Activated CD8-positive, alpha-beta T cell treated with anti-CD3 and anti-CD28 coated beads, Interleukin-2, amount 10 ng/mL, durations not matched to agents 7 days and 5 days (primary cell): ENCODE results near the gene AP1B1. TPM values are rescaled to one million over a fixed set of nuclear protein-coding genes. Genes with fewer than 3 reads are reported as not detected.
"Not testable (repeated sequence)": the region's sequence is repeated elsewhere in the genome, so short reads cannot be mapped to it uniquely, and the experiment has no call there.

Experiments
- ATAC-seq: fragments of 150-1000 bp; cut with Tn5 transposase; one replicate; pipeline ENCODE4 v1.10.0; 2021; ENCODE audit warnings: moderate library complexity
- CTCF ChIA-PET: fragments of 350-600 bp; sonication (Branson Sonifier 250); formaldehyde crosslinking; loops from one replicate; lab custom pipeline; 2021; ENCODE audit warnings: antibody characterized with exemption; lab: Charles Lee
- POLR2A ChIA-PET: fragments of 350-600 bp; sonication (Branson Sonifier 250); formaldehyde crosslinking; loops from one replicate; lab custom pipeline; 2021; ENCODE audit warnings: antibody characterized with exemption; lab: Charles Lee
- DNase-seq: peaks from one replicate; pipeline ENCODE4 v3.0.0-alpha.2; 2020
- H3K27ac Mint-ChIP-seq: one replicate; pipeline ENCODE4 v1.8.0; 2021; ENCODE audit warnings: mild to moderate bottlenecking, mixed read lengths
- H3K27me3 Mint-ChIP-seq: one replicate; pipeline ENCODE4 v1.8.0; 2021; ENCODE audit warnings: low read depth, mixed read lengths
- H3K36me3 Mint-ChIP-seq: one replicate; pipeline ENCODE4 v1.8.0; 2021; ENCODE audit warnings: low read depth, mixed read lengths
- H3K4me1 Mint-ChIP-seq: one replicate; pipeline ENCODE4 v1.8.0; 2021; ENCODE audit warnings: low read depth, mixed read lengths
- H3K4me3 Mint-ChIP-seq: one replicate; pipeline ENCODE4 v1.8.0; 2021; ENCODE audit warnings: mild to moderate bottlenecking, mixed read lengths
- H3K9me3 Mint-ChIP-seq: one replicate; pipeline ENCODE4 v1.8.0; 2022; ENCODE audit warnings: mixed read lengths; ENCODE audit not compliant: insufficient read depth
- total RNA-seq, 2 experiments: library from RNA; stranded (reverse); gene quantifications; one replicate each; pipeline ENCODE4 v1.2.3, GENCODE V29; 2021

Gene AP1B1
- total RNA-seq, 2 experiments from 2014 or later = 77.7 to 84.7 TPM

DNA sequence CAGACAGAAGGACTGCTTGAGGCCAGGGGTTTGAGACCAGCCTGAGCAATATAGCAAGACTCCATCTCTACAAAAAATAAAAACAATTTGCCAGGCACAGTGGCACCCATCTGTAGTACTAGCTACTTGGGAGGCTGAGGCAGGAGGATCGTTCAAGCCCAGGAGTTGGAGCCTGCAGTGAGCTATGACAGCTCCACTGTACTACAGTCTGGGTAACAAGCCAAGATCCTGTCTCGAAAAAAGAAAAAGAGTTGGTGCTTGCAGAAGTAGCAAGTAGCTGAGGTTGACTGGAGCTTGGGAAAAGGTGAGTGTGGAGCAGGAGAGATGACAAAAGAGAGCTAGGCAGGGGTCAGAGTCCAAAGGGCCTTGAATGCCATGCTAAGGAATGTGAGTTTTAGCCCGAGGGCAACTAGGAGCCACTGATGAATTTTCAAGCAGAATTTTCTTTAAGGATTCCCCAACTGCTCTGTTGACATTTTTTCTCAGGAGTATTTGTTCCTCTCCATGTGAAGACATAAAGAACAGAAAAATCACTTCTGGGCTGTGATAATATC, 3.1 kb downstream of the AP1B1 start:
- Mint-ChIP-seq H3K4me1 (peaks cover 55% of the 10 kb centered on the region), H3K27me3 (no peaks in the 10 kb centered on the region), H3K27ac (peak overlapping the region; percentile 13), H3K9me3 (no peaks in the 10 kb centered on the region), H3K4me3 (no peak overlapping the region), H3K36me3 (peaks cover 23% of the 10 kb centered on the region)
- ChIA-PET CTCF (interaction anchor here (1.3 to 3.9 kb wide), 3 partner anchors 10 to 27 kb away, joined by 3 to 18 read pairs (median 7); no protein-coding TSS in a partner anchor), POLR2A (no interaction called here)
- ATAC-seq = no peak
- no peak for DNase-seq

GRCh38 chr22:29383740-29384139, 4.6 kb downstream of the AP1B1 start:
- Mint-ChIP-seq H3K27ac (no peak overlapping the region), H3K27me3 (no peaks in the 10 kb centered on the region), H3K4me1 (peaks cover 59% of the 10 kb centered on the region), H3K36me3 (peaks cover 26% of the 10 kb centered on the region), H3K4me3 (no peak overlapping the region), H3K9me3 (no peaks in the 10 kb centered on the region)
- ChIA-PET POLR2A (no interaction called here), CTCF (interaction anchor here (3.9 kb wide), 1 partner anchor 9 kb away, joined by 18 read pairs; no protein-coding TSS in a partner anchor)
- ATAC-seq (no peak), DNase-seq (no peak)

DNA sequence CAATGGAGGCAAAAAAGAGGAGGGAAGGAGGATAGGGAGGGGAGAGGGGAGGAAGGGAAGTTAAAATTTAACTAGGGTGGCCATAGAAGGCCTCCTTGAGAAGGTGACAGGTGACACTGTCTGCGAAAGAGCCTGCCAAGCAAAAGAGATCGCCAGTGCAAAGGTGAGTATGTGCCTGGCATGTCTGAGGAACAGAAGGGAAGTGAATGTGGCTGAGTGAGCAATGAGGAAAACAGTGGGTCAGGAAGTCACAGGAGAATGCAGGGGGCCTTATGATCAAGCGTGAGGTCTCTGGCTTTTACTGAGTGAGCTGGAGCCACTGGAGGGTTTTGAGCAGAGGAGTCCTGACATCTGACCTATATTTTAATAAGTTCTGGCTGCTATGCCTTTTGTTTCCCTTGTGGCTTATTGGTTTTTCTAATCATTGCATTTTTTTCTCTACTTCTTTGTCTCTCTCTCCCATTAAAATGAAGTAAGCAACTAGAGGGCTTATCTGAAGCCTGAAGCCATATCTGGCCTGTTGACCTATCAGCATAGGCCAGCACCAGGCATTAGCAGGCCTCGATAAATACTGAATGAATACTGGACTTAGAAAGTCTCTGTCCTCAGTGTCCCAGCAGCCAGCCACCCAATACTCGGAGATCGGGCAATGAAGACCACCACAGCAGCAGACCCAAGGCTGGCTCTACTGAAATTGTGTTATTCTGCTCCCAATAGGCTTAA, 5.6 kb downstream of the AP1B1 start:
- Mint-ChIP-seq H3K36me3 (peaks cover 25% of the 10 kb centered on the region), H3K4me3 (no peak overlapping the region), H3K27me3 (no peaks in the 10 kb centered on the region), H3K9me3 (no peaks in the 10 kb centered on the region), H3K4me1 (peaks cover 57% of the 10 kb centered on the region), H3K27ac (no peak overlapping the region)
- CTCF ChIA-PET = interaction anchor here (3.9 kb wide), 1 partner anchor 8 kb away, joined by 18 read pairs; no protein-coding TSS in a partner anchor
- POLR2A ChIA-PET = no interaction called here
- ATAC-seq (no peak), DNase-seq (no peak)

DNA sequence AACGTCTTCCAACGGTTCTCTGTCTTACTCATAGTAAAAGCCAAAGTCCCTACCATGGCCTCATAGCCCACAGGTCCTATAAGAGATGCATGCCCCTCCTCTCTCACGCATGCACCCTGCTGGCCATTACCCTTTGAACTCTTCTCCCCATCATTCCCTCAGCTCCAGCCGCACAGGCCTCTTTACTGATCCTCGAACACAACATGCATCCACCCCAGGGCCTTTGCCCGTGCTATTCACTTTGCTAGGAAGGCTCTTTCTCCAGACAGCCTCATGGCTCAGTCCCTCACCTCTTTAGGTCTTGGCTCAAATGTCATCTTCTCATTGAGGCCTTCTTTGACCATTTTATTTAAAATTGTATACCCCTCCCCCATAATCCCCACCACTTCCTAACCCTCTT, 7.5 kb downstream of the AP1B1 start:
- Mint-ChIP-seq H3K9me3 (no peaks in the 10 kb centered on the region), H3K27ac (no peak overlapping the region), H3K4me1 (peaks cover 47% of the 10 kb centered on the region), H3K27me3 (no peaks in the 10 kb centered on the region), H3K4me3 (no peak overlapping the region), H3K36me3 (peaks cover 29% of the 10 kb centered on the region)
- CTCF ChIA-PET = no interaction called here
- no peak for ATAC-seq
- POLR2A ChIA-PET = no interaction called here
- DNase-seq = no peak

DNA sequence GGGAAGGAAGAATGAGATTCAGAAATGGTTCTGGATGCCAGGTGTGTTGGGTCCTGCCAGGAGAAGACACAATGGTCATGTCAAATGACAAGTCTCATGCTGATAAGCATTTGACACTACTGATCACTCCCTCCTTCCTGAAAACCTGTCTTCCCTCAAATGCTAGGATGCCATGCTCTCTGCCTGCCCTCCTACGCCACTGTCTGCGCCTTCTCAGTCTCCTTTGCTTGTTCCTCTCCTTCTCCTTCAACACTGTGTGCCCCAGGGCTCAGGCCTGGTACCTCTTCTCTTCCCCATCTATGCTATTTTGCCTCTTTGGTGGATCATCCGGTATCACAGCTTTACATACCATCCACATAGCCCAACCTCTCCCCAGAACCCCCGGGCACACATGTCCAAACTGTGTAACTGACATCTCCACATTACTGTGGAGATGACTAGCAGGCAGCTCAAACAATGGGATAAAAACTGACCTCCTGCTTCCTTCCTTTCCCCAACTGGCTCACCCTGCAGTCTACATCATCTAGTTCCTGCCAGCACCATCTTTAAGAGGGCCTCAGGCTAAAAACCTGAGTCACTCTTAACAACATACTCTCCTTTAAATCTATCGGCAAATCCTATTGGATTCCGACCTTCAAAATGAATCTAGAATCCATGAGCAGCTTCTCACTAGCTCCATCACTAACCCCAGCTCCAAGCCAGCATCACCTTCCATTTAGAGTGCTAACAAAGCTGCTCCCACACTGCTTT, 8.2 kb downstream of the AP1B1 start:
- DNase-seq (no peak), ATAC-seq (no peak)
- Mint-ChIP-seq H3K4me3 (no peak overlapping the region), H3K9me3 (no peaks in the 10 kb centered on the region), H3K36me3 (peaks cover 29% of the 10 kb centered on the region), H3K27me3 (no peaks in the 10 kb centered on the region), H3K4me1 (peaks cover 47% of the 10 kb centered on the region), H3K27ac (no peak overlapping the region)
- CTCF ChIA-PET = no interaction called here
- POLR2A ChIA-PET = no interaction called here

DNA sequence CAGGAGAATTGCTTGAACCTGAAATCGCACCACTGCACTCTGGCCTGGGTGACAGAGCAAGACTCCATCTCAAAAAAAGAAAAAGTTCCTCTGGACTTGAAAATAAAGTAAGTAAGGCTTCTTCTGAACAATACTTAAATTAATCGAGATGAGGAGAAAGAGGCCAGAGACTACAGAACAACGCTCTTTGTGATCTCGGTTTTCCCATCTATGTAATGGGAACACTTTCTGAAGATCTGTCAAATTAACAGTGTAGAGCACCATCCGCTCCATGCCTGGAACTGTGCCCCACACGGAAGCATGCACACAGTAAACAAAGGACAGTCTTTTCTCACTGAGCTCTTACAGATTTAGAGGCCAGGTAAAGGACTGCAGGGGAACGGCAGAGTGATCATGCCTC, 9.1 kb downstream of the AP1B1 start:
- Mint-ChIP-seq H3K4me3 (no peak overlapping the region), H3K27me3 (no peaks in the 10 kb centered on the region), H3K27ac (peak overlapping the region; percentile 14), H3K9me3 (no peaks in the 10 kb centered on the region), H3K36me3 (peaks cover 31% of the 10 kb centered on the region), H3K4me1 (peaks cover 45% of the 10 kb centered on the region)
- ChIA-PET POLR2A (no interaction called here), CTCF (no interaction called here)
- no peak for ATAC-seq
- DNase-seq = no peak

DNA sequence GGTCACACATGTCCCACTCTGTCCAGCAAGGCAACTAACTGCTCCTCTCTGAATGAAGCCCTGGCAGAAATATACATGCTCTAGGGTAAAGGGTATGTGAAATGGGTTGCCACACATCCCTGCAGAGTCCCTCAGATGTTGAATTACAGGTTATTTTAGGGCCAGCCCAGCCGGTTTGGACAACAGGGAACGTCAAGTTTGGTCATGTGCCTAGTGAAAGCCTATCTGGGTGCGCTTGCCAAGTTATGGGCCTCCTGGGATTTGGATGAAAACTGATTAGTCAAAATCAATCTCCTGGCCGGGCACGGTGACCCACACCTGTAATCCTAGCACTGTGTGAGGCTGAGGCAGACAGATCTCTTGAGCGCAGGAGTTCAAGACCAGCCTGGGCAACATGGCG, 10.4 kb downstream of the AP1B1 start:
- H3K36me3 Mint-ChIP-seq = peaks cover 33% of the 10 kb centered on the region
- DNase-seq = no peak
- H3K27me3 Mint-ChIP-seq = no peaks in the 10 kb centered on the region
- CTCF ChIA-PET = no interaction called here
- no peak for ATAC-seq
- H3K27ac Mint-ChIP-seq = no peak overlapping the region
- no peak overlapping the region for H3K4me3 Mint-ChIP-seq
- H3K4me1 Mint-ChIP-seq = peaks cover 40% of the 10 kb centered on the region
- POLR2A ChIA-PET = no interaction called here
- no peaks in the 10 kb centered on the region for H3K9me3 Mint-ChIP-seq

- Mint-ChIP-seq H3K4me1 (peaks cover 31% of the 10 kb centered on the region), H3K36me3 (peaks cover 35% of the 10 kb centered on the region)
- ATAC-seq, DNase-seq, CTCF ChIA-PET, H3K27ac Mint-ChIP-seq, H3K4me3 Mint-ChIP-seq, H3K9me3 Mint-ChIP-seq, POLR2A ChIA-PET, H3K27me3 Mint-ChIP-seq: not testable (repeated sequence)
Observed at GRCh38 chr22:29376705-29377104, 11.7 kb downstream of the AP1B1 start.

GRCh38 chr22:29375398-29376076, 12.8 kb downstream of the AP1B1 start:
- ChIA-PET POLR2A (no interaction called here), CTCF (interaction anchor here (2.9 kb wide), 1 partner anchor 9 kb away, joined by 18 read pairs; no protein-coding TSS in a partner anchor)
- H3K36me3 Mint-ChIP-seq = peaks cover 35% of the 10 kb centered on the region
- H3K27ac Mint-ChIP-seq = peak overlapping the region; percentile 45
- no peak overlapping the region for H3K4me3 Mint-ChIP-seq
- ATAC-seq = no peak
- no peaks in the 10 kb centered on the region for H3K9me3 Mint-ChIP-seq
- H3K4me1 Mint-ChIP-seq = peaks cover 28% of the 10 kb centered on the region
- H3K27me3 Mint-ChIP-seq = no peaks in the 10 kb centered on the region
- no peak for DNase-seq

DNA sequence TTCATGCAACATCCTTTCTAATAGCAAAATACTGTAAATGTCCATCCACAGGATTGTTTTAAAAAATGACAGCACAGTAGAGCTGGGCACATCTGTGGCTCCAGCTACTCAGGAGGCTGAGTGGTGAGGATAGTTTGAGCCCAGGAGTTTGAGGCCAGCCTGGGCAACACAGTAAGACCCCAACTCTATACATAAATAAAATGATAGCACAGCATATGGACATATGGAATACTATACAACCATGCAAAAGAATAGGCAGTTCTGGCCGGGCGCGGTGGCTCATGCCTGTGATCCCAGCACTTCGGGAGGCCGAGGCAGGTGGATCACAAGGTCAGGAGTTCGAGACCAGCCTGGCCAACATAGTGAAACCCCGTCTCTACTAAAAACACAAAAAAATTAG, 13.6 kb downstream of the AP1B1 start:
- not testable (repeated sequence) for H3K4me3 Mint-ChIP-seq, H3K27ac Mint-ChIP-seq, DNase-seq, H3K9me3 Mint-ChIP-seq, ATAC-seq, H3K27me3 Mint-ChIP-seq
- H3K36me3 Mint-ChIP-seq = peaks cover 35% of the 10 kb centered on the region
- H3K4me1 Mint-ChIP-seq = peaks cover 24% of the 10 kb centered on the region
- ChIA-PET POLR2A (interaction anchor here (0.9 kb wide), 1 partner anchor 14 kb away, joined by 3 read pairs; the partner anchor contains the start of gene AP1B1), CTCF (interaction anchor here (2.9 kb wide), 1 partner anchor 10 kb away, joined by 18 read pairs; no protein-coding TSS in a partner anchor)

- Mint-ChIP-seq H3K27ac (no peak overlapping the region), H3K9me3 (no peaks in the 10 kb centered on the region), H3K4me3 (no peak overlapping the region), H3K4me1 (peaks cover 22% of the 10 kb centered on the region), H3K27me3 (no peaks in the 10 kb centered on the region), H3K36me3 (peaks cover 34% of the 10 kb centered on the region)
- no peak for ATAC-seq
- ChIA-PET POLR2A (interaction anchor here (0.9 kb wide), 1 partner anchor 14 kb away, joined by 3 read pairs; the partner anchor contains the start of gene AP1B1), CTCF (interaction anchor here (2.9 kb wide), 1 partner anchor 11 kb away, joined by 18 read pairs; no protein-coding TSS in a partner anchor)
- no peak for DNase-seq
Observed at GRCh38 chr22:29374401-29374800, 14.0 kb downstream of the AP1B1 start.
